ENCODE results near the gene DPH1.

The DPH1 gene

DNA sequence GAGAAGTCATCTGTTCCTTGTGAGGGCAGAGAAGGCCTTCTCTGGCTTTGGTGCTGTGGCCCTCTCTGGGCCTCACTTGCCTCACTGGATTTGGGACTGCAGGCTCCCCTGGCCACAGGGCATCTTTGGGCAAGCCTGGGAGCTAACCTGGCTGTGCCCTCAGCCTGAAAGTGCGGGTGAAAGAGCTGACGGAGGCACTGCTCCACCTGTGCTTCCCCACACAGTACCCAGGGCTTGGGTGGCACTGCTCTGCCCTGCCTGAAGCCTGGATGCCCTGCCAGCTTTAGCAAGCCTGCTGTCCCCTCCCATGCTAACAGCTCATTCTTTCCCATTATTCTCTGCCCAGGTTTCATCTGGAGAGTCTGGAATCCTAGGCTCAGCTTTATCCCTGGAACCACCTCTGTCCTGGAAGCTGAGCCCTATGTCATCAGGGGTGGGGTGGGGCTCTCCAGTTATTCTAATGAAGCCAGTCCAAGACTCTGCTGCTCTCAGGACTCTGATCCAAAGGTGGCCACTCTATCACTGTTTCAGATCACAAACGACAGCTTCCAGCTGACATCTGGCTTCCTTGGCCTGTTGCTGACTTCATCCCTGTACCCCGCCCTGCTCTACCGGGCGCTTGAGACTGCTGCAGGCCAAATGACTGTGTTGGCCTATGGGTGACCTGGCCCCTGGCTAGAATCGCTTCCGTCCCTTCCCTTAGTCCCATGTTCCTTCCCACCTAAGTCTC is 54.2 kb downstream of the DPH1 start:
- peak; percentile 55 for DNase-seq

DNA sequence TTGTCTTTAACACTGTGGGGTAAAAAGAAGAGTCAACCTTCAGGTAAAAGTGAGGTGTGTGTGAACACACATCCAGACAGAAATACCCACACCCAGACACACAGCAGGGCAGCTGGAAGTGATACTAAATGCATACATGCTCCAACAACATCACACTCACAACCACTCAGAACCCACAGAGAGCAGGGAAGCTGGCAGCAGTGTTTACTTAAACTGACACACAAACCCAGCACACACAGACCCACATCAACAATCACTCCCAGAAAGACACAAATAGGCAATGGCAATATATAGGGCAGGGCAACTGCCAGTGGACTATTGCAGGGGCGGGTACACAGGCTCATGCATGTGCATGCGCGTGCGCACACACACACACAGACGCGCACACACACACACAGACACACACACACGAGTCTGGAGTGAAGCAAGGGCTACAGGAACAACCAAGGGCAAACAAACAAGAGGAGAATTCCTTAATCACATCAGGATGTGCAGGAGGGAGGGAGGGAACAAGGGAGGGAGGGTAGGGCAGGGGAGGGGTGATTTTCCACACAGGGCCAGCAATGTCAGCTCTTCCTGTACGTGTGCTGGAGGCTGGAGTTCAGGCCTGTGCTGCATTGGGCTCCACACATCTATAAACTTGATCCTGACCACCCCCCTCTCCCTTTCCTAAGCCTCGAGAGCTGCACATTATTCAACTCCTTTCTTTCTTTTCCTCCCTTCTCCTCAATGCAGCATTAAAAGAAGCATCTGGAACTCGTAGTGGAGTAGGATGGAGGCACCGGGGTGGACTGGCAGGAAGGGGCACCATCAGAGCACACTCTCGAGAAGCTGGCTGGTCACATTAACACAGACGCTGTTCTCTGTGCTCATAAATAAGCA is 55.1 kb downstream of the DPH1 start:
- DNase-seq, result peak; percentile 16

DNA sequence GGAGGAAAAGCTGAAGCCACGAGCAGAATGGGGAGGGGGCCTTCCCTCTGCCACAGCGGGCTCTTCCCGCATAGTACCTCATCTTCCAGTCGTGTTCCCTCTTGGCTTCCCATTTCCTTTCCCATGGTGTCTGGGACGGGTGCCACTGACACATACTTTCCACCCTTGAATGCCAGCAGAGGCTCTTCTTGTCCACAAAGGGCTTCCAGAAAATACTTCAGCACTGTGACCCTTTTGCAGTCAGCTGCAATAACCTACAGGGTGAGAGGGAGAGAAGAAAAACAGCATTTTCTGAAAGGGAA is 55.6 kb downstream of the DPH1 start:
- DNase-seq, result no peak

DNA sequence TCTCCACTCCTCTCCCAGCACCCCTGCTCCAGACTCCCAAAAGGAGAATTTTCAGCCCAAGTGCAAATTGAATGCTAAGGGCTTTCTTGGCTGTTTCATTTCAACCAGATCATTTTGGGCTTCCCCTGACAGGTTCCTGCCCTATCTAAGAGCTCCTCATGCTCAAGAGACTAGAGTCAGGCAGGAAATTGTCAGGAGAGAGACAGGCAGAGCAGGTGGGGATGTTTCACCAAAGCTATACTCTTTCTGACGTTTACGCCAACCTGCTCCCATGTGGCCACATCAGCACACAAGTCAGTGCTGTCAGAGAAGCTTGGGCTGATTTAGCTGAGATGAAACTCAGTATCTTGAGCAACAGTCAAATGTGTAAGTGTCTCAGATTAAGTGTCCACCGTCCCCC is 56.4 kb downstream of the DPH1 start:
- DNase-seq, result no peak

DNA sequence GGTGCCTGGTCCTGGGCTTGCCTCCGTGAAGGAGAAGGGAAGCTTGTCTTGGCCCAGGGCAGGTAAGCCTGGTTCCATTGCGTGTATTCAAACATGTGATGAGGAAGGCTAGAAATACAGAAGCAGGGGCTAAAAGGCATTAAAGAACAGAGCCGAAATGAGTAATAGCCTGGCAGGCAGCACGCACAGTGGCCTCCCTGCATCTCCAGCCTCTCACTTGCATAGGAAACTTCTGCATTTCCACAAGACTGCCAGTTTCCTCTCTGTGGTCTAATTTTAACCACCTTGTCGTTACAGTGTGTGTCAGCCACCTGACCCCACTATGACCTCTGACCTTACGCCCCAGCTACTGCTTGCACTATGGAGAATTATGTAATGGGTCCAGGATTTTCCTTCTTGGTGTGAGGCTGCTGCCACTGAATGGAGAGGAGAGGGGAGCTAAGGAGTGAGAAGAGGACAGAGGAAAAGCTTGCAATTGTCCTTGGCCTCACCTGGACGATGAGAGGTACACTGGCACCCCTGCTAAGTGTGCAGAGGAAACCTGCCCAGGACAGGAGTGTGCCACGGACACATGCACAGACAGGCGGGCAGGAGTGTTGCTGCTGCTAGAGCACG is 57.8 kb downstream of the DPH1 start:
- DNase-seq, result peak; percentile 97

DNA sequence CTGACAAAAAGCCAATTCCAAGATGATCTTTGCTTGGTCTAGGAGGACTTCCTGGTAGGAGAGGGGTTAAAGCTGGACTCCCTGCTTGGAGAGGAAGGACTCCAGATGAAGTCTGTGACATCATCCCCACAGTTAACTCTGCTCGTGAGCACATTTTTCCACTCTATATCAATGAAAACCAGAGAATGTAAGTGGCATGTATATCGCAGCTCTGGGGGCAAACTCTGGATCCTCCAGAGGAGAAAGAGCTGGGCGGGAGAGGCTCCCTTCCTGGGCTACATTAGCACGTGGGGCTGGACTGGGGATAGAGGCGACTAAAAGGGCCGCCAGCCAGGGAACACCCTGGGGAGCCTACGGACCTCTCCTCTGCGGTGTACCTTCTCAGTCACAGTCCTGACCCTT is 59.1 kb downstream of the DPH1 start:
- DNase-seq, result peak; percentile 67

GRCh38 chr17:2090210-2090641 is 60.3 kb downstream of the DPH1 start:
- peak; percentile 41 for DNase-seq

DNA sequence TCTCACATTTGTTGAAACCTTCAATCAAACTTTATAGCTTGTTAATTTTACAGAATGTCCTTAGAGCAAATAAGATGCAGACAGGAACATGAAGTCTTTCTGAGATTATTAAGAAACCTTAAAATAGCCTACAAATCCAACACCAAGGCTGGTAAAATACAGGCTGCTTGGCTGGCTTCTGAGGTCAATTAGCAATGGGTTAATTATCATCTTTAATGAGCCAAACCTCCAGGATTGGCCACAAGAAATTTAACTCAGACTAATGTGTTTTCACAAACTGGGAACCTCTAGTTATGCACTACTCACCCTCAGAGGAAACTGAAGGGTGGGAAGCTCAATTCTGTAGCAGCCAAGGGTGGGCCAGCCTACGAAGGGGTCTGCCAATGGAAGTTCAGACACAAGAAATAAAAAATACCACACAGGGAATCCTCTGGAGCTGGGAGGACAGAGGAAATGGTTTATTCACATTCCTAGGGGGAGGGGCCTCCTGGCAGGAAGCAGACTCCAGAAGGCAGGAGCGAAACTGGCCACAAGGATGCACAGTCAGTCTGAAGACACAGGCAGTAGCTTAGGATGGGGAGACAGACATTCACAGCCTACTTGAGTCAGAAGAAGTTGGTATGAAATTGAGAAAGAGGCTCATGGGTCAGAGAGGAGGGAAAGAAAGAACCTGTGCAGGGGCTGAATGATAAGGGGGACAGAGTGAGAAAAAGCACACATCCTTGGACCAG is 61.0 kb downstream of the DPH1 start:
- peak; percentile 40 for DNase-seq

- DNase-seq, result no peak
These were observed 62.3 kb downstream of the DPH1 start for GRCh38 chr17:2092253-2092652.

DNA sequence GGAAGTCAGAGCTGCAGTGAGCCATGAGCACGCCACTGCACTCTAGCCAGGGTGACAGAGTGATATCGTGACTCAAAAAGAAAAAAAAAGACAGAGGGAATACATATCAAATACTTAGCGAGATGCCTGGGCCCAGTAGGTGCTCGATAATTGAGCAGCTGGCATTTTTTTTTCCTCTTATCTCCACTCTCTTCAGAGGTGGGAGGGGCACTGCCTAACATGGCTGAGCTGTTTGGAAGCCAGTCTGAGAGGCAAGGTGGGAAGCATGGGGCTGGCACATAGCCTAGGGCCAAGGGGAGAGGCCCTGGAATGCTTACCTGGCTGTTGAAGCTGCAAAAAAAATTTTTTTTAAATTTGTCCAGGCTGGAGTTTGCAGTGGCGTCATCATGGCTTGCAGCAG is 63.4 kb downstream of the DPH1 start:
- DNase-seq, result no peak

Measured in inflammatory macrophage treated with lipopolysaccharide for 4 hours (primary cell).